NCI-H345 (cell line): ENCODE data around the gene TMEM218.
"Not testable (repeated sequence)": the region's sequence is repeated elsewhere in the genome, so short reads cannot be mapped to it uniquely, and the experiment has no call there.

Experiments
- DNase-seq: peaks from one replicate; lab custom pipeline; 2025; lab: John Stamatoyannopoulos, UW

The TMEM218 gene

DNA sequence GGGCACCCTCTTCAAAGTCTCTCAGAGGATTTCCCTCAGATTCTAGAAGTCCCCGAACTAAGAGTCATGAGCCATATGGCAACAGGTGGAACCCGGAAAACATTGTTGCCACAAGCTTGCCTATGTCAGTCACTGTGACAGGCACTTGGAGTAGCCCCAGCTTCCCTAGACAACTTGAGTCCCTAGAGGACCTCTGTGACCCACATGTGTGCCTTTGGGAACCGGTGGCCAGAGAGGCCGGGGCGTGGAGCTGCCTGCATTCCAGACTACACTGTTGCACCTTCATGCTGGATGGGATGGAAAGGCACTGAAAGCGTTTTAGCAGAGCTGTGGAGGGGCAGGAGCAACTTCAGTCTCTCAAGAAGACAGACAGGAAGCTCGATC is 36.2 kb downstream of the TMEM218 start:
- DNase-seq, result no peak

DNA sequence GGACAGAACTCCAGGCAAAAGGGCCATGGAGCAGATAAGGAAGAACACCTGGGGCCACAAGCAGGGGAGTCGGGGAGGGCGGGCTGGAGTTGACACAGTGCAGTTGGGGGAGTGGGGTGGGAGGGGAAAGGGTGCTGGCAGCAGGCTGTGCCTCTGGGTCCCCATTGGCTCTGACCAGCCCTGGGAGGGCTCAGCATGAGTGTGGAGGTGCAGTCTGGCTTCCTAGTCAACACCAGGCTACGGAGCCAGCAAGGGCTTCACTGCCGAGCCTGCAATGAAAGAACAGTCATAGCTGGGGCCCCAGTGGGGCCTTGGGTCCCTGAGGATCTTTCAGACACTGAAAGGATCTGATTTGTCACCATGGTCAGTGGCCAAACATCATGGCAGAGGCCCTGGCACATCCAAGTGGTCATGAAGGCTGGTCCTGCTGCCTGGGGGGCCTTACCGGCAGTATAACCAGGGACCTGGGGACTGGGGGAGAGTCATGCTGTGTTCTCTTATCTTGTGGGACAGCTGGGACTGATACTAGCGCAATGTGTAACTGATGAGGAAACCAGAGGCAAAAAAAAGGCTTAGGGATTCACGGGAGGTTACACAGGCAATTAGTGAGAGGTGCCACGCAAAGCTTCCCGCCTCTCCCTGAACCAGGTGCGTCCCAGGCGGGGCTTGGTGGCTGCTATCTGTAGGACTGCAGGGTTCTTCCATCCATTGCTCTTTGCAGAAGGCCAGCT is 36.8 kb downstream of the TMEM218 start:
- DNase-seq, result no peak

DNA sequence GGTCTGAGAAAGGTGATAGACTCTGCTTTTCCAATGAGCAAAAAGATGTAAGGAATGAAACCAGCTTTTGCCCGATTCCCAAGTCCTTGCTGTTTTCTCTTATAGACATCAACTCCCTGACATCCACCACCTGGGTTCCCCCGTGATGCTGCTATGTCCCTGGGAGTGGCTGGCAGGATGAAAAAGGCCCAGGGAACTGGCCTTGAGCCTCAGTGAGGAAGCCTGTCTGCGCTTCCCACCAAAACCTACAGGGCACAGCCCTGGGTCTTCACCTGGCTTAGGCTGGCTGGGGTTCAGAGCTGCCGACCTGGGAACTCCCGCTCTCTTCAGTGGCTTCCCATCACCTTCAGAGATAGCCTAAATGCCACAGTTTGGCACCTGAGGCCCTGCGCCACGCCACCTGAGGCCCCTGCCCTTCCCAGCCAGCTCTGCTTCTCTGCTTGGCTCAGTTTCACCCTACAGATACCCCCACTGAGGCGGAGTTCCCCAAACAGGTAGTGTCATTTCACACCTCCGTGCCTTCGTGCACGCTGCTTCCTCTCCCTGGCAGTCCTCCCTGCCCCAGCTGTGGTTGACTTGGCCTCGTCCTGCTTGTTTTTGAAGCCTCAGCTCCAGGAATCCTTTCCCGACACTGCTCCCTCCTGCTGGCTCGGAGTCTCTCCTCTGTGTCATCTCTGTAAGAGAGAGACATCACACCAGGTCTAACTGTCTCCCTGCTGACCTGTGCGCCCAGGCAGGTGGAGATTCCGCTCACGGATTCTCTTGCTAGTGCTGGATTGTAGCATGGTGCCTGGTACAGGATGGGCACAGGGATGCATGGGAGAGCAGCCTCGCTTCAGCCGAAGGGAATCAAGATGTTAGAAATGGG is 37.6 kb downstream of the TMEM218 start:
- no peak for DNase-seq

- DNase-seq, result no peak
Measured at GRCh38 chr11:125072961-125073590, 38.4 kb downstream of the TMEM218 start.

- no peak for DNase-seq
Measured at GRCh38 chr11:125072218-125072960, 39.0 kb downstream of the TMEM218 start.

GRCh38 chr11:125071846-125072217 is 39.6 kb downstream of the TMEM218 start:
- DNase-seq, result no peak

- no peak for DNase-seq
Measured at GRCh38 chr11:125071435-125071834, 40.0 kb downstream of the TMEM218 start.

GRCh38 chr11:125070699-125071254 is 40.6 kb downstream of the TMEM218 start:
- no peak for DNase-seq

GRCh38 chr11:125069796-125070195 is 41.6 kb downstream of the TMEM218 start:
- no peak for DNase-seq

DNA sequence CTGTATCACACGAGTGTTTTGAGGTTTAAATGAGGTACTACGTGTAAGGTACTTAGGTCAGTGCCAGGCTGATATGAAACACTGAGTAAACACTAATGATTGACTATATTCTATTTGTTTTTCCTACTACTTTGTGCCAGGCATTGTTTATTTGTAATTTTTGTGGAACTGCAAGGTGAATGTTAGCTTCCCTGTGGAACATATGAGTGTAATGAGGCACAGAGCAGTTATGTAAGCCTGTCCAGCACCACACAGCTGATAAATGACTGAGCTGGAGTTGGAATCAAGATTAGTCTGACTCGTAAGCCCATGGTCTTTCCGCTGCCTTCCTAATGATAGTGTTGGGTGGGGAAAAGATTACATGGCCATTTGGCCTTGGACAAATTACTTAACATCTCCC is 42.4 kb downstream of the TMEM218 start:
- no peak for DNase-seq

- no peak for DNase-seq
Measured at GRCh38 chr11:125068368-125068767, 43.1 kb downstream of the TMEM218 start.

- no peak for DNase-seq
Measured at GRCh38 chr11:125064070-125064469, 47.4 kb downstream of the TMEM218 start.

DNA sequence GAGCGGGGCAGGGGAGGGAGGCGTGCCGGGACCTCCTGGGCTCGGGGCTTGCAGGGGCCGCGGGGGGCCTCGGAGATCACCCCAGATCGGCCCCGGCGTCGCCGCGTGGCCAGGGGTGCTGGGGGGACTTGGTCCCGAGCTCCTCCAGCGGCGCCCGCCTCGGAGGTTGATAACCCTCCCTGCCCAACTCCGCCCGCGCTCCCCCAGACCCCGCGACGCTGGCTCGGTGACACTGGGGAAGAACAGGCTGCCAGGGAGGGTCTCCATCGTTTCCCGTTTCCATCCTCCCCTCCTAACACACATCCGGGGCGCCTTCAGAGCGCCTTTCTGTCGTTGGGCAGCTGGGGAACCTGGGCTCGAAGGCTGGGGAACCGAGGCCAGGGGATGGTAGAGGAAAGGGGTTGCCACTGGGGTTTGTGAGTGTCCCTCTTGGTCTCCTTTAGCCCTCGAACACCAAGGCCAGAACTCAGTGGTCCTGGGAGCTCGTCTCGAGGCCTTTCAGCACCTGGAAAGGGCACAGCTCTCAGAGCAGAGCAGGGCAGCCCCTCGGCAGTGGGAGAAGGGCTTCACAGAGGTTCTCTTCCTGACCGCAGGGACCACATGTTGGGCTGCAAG is 47.9 kb downstream of the TMEM218 start:
- no peak for DNase-seq

- DNase-seq, result peak; percentile 12
Measured at GRCh38 chr11:125062931-125063428, 48.4 kb downstream of the TMEM218 start, which contains the start of gene SLC37A2. Gene SLC37A2, plus strand, starts transcription at chr11:125063305. Its CDS starts 63 bp downstream, at chr11:125063368.

DNA sequence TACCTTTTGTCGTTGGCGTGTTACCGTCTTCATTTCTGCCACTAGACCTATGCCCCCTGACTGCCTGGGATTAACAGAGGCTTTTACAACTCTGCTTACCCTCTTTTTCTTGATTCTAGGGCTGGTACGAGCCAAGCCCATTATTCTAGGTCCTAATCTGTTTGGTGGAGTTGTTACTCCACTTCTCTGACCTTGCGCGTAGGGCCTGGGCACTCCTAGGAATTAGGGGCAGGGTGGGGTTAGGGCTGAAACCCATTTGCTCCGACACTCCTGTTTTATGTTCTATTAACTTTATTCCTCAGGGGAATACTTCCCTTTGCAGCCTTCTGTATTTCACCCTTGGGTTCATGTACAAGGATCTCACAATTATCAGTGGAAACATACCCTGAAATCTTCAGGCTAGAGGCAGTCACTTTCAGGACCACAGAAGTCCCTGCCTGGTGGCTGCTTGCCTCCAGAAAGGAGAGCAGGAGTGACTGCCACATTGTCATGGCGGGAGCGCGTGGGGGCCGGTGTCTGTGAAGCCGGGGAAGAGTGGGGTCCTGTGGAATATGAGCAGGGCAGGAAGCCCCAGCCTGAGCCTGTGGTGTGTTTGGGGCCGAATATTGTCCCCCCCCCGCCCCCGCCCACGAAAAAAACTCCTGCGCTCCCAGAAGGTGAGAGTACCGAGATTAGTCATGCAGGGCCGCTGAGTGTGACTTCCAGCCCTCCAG is 49.1 kb downstream of the TMEM218 start:
- no peak for DNase-seq

DNA sequence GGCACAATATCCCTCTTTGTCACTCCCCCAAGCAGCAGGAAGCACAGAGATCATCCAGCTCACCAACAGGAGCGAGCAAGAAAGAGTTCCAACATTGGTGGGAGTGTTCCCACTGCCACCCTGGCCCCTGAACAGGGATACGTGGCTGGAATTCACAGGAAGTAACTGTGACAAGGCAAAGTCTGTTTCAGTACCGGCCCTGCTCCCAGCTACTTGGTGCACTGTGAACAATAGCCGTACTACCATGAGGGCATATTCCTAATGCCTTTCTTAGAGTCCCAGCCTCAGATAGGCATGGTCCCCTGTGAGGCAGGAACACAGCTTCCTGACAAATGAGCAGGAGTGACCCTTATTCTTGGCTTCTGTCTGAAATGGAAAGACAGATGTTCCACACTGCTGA is 50.1 kb downstream of the TMEM218 start:
- DNase-seq, result no peak

GRCh38 chr11:125057693-125058016 is 53.8 kb downstream of the TMEM218 start:
- no peak for DNase-seq

DNA sequence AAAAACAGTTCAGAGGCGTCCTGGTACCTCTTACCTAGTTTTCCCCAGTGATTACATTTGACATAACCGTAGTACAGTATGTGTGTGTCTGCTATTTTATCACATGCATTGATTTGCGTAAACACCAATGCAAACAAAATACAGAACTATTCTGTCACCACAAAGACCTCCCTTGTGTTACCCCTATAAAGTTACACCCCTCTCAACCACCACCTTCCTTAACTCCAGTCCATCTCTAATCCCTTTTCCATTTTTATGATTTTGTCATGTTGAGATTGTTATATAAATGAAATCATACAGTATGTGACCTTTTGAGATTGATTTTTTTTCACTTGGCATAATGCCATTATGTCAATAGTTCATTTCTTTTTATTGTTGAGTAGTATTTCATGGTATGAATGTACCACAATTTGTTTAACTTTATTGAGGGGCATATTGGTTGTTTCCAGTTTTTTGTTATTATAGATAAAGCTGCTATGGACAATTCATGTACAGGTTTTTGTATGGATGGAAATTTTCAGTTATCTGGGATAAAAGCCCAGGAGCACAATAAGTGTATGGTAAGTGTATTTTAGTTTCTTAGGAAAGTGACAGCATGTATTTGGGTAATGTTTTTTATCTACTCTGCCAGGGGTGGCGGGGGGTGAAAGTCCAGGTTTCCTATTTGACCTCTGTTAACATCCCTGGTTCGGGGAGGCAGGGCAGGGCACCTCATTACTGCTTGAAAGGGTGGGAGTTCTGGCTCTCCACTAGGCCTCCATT is 54.3 kb downstream of the TMEM218 start:
- DNase-seq, result no peak

- DNase-seq, result not testable (repeated sequence)
Measured at GRCh38 chr11:125056111-125056510, 55.3 kb downstream of the TMEM218 start.
